ENCODE data around the gene FLT3. TPM values are rescaled to one million over a fixed set of nuclear protein-coding genes. Genes with fewer than 3 reads are reported as not detected.

FLT3 gene
- total RNA-seq, 5 donors from 2014 or later (not counting 1 experiment from before 2014, with no cell fraction given): 0.13 to 0.48 (median 0.26) TPM

DNA sequence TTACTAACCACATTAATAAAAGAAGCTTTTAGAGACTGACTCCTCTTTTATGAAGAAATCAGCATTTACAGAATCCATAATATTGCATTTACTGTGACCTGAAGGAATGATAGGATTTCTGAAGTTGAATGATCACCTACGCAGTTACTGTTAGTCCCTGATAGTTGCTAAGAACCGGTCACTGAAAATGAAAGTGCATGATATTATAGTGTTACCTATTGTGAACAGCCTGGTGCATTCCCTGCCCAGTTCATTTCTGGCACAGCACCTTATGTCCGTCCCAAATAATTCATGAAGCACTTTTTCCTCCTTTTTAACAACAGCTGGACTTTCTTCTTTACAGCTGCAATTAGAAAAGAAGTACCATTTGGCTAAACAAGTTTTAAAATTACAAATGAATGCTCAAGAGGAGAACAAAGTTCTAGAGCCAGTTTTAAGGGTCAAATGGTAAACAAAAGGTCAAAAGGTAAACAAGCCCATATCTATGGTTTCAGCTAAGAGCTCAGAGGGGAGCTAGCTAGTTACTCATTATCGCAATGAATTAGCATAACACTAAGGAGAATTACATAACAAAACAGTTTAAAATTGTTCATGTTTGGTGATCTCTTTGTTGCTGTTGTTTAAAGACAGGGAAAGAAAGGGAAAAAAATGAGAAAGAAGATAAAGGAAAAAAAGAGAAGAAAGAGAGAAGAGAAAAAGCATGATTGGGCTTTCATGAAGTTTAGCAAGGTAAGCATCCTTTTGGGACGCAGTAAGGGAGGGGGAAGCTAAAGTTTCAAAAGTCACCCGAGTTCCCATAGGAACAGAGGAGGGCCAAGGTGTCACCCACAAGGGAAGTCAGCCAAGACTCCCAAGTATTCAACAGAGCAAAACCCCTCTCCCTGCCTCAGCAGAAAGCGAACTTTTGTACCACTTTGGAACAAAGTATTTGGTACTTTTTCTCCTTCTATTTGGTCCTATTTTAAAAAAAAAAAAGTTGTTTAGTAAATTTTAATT is 50.2 kb downstream of the FLT3 start:
- Histone ChIP-seq H3K9me3 (no peaks in the 10 kb centered on the region), H3K4me3 (ENCODE audit: control insufficient read depth in 1 of 2, extremely low read depth in 1 of 2, low read length in 1 of 2) (no peak overlapping the region), H3K4me1 (ENCODE audit: control insufficient read depth in 1 of 2, extremely low read depth in 1 of 2, insufficient read depth in 2 of 2, low read length in 2 of 2) (no peaks in the 10 kb centered on the region), H3K27ac (ENCODE audit: low read length) (no peak overlapping the region), H3K27me3 (replicated peaks in 1 of 2; ENCODE audit: control insufficient read depth in 2 of 2, extremely low read depth in 1 of 2, insufficient read depth in 2 of 2, low read length in 1 of 2) (peaks cover 0 to 2% of the 10 kb centered on the region in 2 experiments), H3K36me3 (ENCODE audit: control insufficient read depth in 2 of 2, extremely low read depth in 1 of 2, insufficient read depth in 1 of 2, low read length in 1 of 2) (no peaks in the 10 kb centered on the region)
- Mint-ChIP-seq H3K9me3 (no peaks in the 10 kb centered on the region), H3K27me3 (peaks cover 8% of the 10 kb centered on the region in 2 donors), H3K36me3 (no peaks in the 10 kb centered on the region), H3K4me1 (peaks cover 0 to 24% (median 12%) of the 10 kb centered on the region in 3 donors), H3K4me3 (no peak overlapping the region), H3K27ac (no peak overlapping the region)
- ChIA-PET CTCF (interaction anchor here in 1 of 2 donors (0.5 kb wide), 1 partner anchor 251 kb away, joined by 3 read pairs; no protein-coding TSS in a partner anchor), POLR2A (no interaction called here)
- ATAC-seq (replicated peaks in 1 of 4) (no peak), DNase-seq (no peak)
- no CpG with 5 or more reads among the region's 7 CpGs for WGBS (ENCODE audit: insufficient coverage)

DNA sequence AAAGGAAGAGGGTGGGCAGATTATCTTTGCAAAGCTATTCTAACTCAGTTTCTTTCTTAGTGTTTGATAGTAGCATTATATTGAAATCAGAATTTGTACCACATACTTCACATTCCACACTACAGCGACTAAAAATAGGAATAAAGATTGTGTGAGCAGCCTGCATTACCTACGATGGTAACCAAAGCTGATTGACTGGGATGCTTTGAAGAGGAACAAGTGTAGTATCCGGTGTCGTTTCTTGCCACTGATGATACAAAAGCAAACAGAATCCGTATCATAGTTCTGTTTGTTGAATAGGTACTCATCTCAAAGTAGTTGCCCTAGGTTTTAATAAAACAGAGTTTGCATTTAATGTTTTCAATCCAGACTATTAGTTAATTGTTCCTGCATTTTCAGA is 51.2 kb downstream of the FLT3 start:
- Histone ChIP-seq H3K4me3 (ENCODE audit: control insufficient read depth in 1 of 2, extremely low read depth in 1 of 2, low read length in 1 of 2) (no peak overlapping the region), H3K27me3 (replicated peaks in 1 of 2; ENCODE audit: control insufficient read depth in 2 of 2, extremely low read depth in 1 of 2, insufficient read depth in 2 of 2, low read length in 1 of 2) (peaks cover 0 to 2% of the 10 kb centered on the region in 2 experiments), H3K9me3 (no peaks in the 10 kb centered on the region), H3K36me3 (ENCODE audit: control insufficient read depth in 2 of 2, extremely low read depth in 1 of 2, insufficient read depth in 1 of 2, low read length in 1 of 2) (no peaks in the 10 kb centered on the region), H3K4me1 (ENCODE audit: control insufficient read depth in 1 of 2, extremely low read depth in 1 of 2, insufficient read depth in 2 of 2, low read length in 2 of 2) (no peaks in the 10 kb centered on the region), H3K27ac (ENCODE audit: low read length) (no peak overlapping the region)
- ChIA-PET CTCF (no interaction called here), POLR2A (no interaction called here)
- H3K27ac Mint-ChIP-seq: no peak overlapping the region
- peaks cover 0 to 24% (median 12%) of the 10 kb centered on the region in 3 donors for H3K4me1 Mint-ChIP-seq
- ATAC-seq (replicated peaks in 1 of 4): no peak
- H3K9me3 Mint-ChIP-seq: no peaks in the 10 kb centered on the region
- H3K36me3 Mint-ChIP-seq: no peaks in the 10 kb centered on the region
- H3K4me3 Mint-ChIP-seq: no peak overlapping the region
- no CpG with 5 or more reads among the region's 5 CpGs for WGBS (ENCODE audit: insufficient coverage)
- DNase-seq: no peak
- no peaks in the 10 kb centered on the region for H3K27me3 Mint-ChIP-seq

DNA sequence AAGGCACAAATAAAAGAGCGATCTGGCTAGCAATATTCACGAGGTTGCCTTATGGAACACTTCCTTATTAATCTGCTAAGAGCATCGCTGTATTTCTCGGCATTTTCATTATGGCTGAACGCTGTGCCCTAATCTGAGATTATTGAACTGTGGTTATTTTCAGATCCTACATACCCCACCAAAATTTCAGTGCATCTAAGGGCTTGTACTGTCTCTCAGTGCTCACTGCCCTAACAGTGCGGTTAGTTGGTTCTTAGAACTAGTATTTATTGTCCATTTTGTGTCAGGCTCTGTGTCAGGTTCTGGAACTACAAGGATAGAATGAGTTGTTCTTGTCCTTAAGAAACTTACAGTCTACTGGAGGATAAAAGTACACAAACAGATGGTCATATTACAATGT is 51.6 kb downstream of the FLT3 start:
- H3K4me1 ChIP-seq (ENCODE audit: control insufficient read depth in 1 of 2, extremely low read depth in 1 of 2, insufficient read depth in 2 of 2, low read length in 2 of 2): no peaks in the 10 kb centered on the region
- ChIA-PET CTCF (no interaction called here), POLR2A (no interaction called here)
- no peak overlapping the region for H3K27ac ChIP-seq (ENCODE audit: low read length)
- H3K4me3 ChIP-seq (ENCODE audit: control insufficient read depth in 1 of 2, extremely low read depth in 1 of 2, low read length in 1 of 2): no peak overlapping the region
- Mint-ChIP-seq H3K36me3 (no peaks in the 10 kb centered on the region), H3K4me1 (peaks cover 0 to 24% (median 12%) of the 10 kb centered on the region in 3 donors), H3K4me3 (no peak overlapping the region), H3K27ac (no peak overlapping the region), H3K27me3 (no peaks in the 10 kb centered on the region), H3K9me3 (no peaks in the 10 kb centered on the region)
- peaks cover 0 to 1% of the 10 kb centered on the region in 2 experiments for H3K27me3 ChIP-seq (replicated peaks in 1 of 2; ENCODE audit: control insufficient read depth in 2 of 2, extremely low read depth in 1 of 2, insufficient read depth in 2 of 2, low read length in 1 of 2)
- no peaks in the 10 kb centered on the region for H3K36me3 ChIP-seq (ENCODE audit: control insufficient read depth in 2 of 2, extremely low read depth in 1 of 2, insufficient read depth in 1 of 2, low read length in 1 of 2)
- ATAC-seq (replicated peaks in 1 of 4) (no peak), DNase-seq (no peak)
- H3K9me3 ChIP-seq: no peaks in the 10 kb centered on the region
- WGBS (ENCODE audit: insufficient coverage): no CpG with 5 or more reads among the region's 6 CpGs

DNA sequence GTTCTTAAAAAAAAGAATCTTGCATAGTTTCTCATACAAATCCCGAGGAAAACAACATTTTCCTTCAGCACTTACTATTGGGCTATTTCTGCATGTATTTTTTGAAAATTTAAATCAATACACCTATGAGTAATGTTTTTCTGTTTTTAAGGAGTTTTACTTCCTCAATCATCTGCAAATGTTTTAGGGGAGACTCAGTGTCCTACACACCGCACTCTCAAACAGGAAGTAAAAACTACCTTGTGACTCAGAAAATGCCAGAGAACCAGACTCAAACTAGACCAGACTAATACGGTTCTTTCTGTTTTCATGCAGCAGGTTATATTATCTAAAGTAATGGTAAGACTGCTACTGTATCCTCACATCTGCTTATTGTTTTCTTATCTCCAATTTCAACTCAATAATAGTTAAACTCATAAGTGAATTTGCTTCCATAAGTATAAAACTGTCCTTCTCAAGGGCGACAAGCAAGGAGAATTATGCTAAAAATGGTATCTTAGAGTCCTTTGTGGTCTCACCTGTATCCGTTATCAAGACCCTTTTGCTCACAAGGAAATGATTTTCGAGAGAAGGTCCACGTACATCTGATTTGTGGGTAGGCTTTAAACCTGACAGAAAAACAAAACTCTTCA is 52.5 kb downstream of the FLT3 start:
- peaks cover 0 to 24% (median 12%) of the 10 kb centered on the region in 3 donors for H3K4me1 Mint-ChIP-seq
- WGBS (ENCODE audit: insufficient coverage): no CpG with 5 or more reads among the region's 7 CpGs
- Histone ChIP-seq H3K9me3 (no peaks in the 10 kb centered on the region), H3K4me1 (ENCODE audit: control insufficient read depth in 1 of 2, extremely low read depth in 1 of 2, insufficient read depth in 2 of 2, low read length in 2 of 2) (no peaks in the 10 kb centered on the region), H3K4me3 (ENCODE audit: control insufficient read depth in 1 of 2, extremely low read depth in 1 of 2, low read length in 1 of 2) (no peak overlapping the region), H3K27me3 (replicated peaks in 1 of 2; ENCODE audit: control insufficient read depth in 2 of 2, extremely low read depth in 1 of 2, insufficient read depth in 2 of 2, low read length in 1 of 2) (no peaks in the 10 kb centered on the region), H3K36me3 (ENCODE audit: control insufficient read depth in 2 of 2, extremely low read depth in 1 of 2, insufficient read depth in 1 of 2, low read length in 1 of 2) (no peaks in the 10 kb centered on the region), H3K27ac (ENCODE audit: low read length) (no peak overlapping the region)
- peaks cover 0 to under 1% of the 10 kb centered on the region in 2 donors for H3K27me3 Mint-ChIP-seq
- peak in 3 of 4 experiments; percentile 27 to 59 (median 58) for ATAC-seq (replicated peaks in 1 of 4)
- ChIA-PET CTCF (no interaction called here), POLR2A (no interaction called here)
- peak overlapping the region in 1 of 2 donors; percentile 79 for H3K27ac Mint-ChIP-seq
- no peak for DNase-seq
- H3K36me3 Mint-ChIP-seq: no peaks in the 10 kb centered on the region
- no peak overlapping the region for H3K4me3 Mint-ChIP-seq
- H3K9me3 Mint-ChIP-seq: no peaks in the 10 kb centered on the region

DNA sequence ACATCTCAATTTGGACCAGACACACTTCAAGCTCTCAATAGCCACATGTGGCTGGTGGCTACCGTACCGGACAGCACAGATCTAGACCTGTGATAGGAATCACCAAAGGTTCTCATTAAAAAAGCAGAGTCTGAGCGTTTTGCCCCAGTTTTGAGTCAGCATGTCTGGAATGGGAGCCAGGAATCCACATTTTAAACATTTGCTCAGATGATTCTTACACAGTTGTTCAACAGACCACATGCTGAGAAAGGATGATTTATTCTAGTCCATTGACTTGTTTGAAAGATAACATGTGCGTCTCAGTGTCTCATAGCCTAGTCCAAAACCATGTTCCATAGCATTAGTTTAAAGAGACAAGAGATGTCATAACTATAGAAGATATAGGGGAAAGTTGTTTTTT is 53.4 kb downstream of the FLT3 start:
- Mint-ChIP-seq H3K27ac (no peak overlapping the region), H3K36me3 (no peaks in the 10 kb centered on the region), H3K4me3 (no peak overlapping the region), H3K4me1 (peaks cover 0 to 24% (median 12%) of the 10 kb centered on the region in 3 donors), H3K9me3 (no peaks in the 10 kb centered on the region), H3K27me3 (peaks cover 0 to 3% of the 10 kb centered on the region in 2 donors)
- no peaks in the 10 kb centered on the region for H3K4me1 ChIP-seq (ENCODE audit: control insufficient read depth in 1 of 2, extremely low read depth in 1 of 2, insufficient read depth in 2 of 2, low read length in 2 of 2)
- ATAC-seq (replicated peaks in 1 of 4) (no peak), DNase-seq (no peak)
- H3K9me3 ChIP-seq: no peaks in the 10 kb centered on the region
- ChIA-PET CTCF (no interaction called here), POLR2A (no interaction called here)
- H3K4me3 ChIP-seq (ENCODE audit: control insufficient read depth in 1 of 2, extremely low read depth in 1 of 2, low read length in 1 of 2): no peak overlapping the region
- no peaks in the 10 kb centered on the region for H3K27me3 ChIP-seq (replicated peaks in 1 of 2; ENCODE audit: control insufficient read depth in 2 of 2, extremely low read depth in 1 of 2, insufficient read depth in 2 of 2, low read length in 1 of 2)
- 100% methylated on average over 2 of the region's 4 CpGs for WGBS (ENCODE audit: insufficient coverage)
- no peak overlapping the region for H3K27ac ChIP-seq (ENCODE audit: low read length)
- no peaks in the 10 kb centered on the region for H3K36me3 ChIP-seq (ENCODE audit: control insufficient read depth in 2 of 2, extremely low read depth in 1 of 2, insufficient read depth in 1 of 2, low read length in 1 of 2)

DNA sequence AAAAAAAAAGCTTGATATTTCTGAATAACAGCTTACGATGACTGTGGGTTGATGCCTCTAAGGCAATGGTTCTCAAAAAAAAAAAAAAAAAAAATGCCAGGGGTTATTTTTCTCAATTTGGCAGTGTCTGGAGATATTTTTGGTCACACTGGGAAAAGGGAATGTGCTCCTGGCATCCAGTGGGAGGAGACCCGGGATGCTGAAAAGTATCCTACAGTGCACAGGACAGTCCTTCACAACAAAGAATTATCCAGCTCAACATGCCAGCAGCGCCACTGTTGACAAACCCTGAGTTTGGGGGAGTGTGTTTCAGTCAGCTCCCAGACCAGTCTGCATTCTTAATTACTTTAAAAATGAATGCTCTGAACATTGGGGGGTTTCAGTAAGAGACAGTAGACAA is 54.5 kb downstream of the FLT3 start:
- no peak overlapping the region for H3K27ac ChIP-seq (ENCODE audit: low read length)
- CTCF ChIA-PET: no interaction called here
- ATAC-seq (replicated peaks in 1 of 4): no peak

More for the DNA sequence above, 54.5 kb downstream of the FLT3 start:
- Mint-ChIP-seq H3K27ac (no peak overlapping the region), H3K9me3 (no peaks in the 10 kb centered on the region), H3K36me3 (no peaks in the 10 kb centered on the region), H3K27me3 (peaks cover 0 to 11% of the 10 kb centered on the region in 2 donors), H3K4me3 (no peak overlapping the region), H3K4me1 (peaks cover 0 to 24% (median 12%) of the 10 kb centered on the region in 3 donors)
- H3K4me3 ChIP-seq (ENCODE audit: control insufficient read depth in 1 of 2, extremely low read depth in 1 of 2, low read length in 1 of 2): no peak overlapping the region
- POLR2A ChIA-PET: no interaction called here
- no peak for DNase-seq
- H3K27me3 ChIP-seq (replicated peaks in 1 of 2; ENCODE audit: control insufficient read depth in 2 of 2, extremely low read depth in 1 of 2, insufficient read depth in 2 of 2, low read length in 1 of 2): no peaks in the 10 kb centered on the region
- no CpG with 5 or more reads among the region's 3 CpGs for WGBS (ENCODE audit: insufficient coverage)
- no peaks in the 10 kb centered on the region for H3K9me3 ChIP-seq
- H3K36me3 ChIP-seq (ENCODE audit: control insufficient read depth in 2 of 2, extremely low read depth in 1 of 2, insufficient read depth in 1 of 2, low read length in 1 of 2): no peaks in the 10 kb centered on the region
- no peaks in the 10 kb centered on the region for H3K4me1 ChIP-seq (ENCODE audit: control insufficient read depth in 1 of 2, extremely low read depth in 1 of 2, insufficient read depth in 2 of 2, low read length in 2 of 2)
